DLD1 (cell line): ENCODE data around the gene MERTK.

Experiments used
- in situ Hi-C: cut with HindIII; loops from 2 replicates; pipeline ENCODE4 v1.10.0; 2017; ENCODE audit warnings: low sequenced_read_pairs

Gene MERTK

DNA sequence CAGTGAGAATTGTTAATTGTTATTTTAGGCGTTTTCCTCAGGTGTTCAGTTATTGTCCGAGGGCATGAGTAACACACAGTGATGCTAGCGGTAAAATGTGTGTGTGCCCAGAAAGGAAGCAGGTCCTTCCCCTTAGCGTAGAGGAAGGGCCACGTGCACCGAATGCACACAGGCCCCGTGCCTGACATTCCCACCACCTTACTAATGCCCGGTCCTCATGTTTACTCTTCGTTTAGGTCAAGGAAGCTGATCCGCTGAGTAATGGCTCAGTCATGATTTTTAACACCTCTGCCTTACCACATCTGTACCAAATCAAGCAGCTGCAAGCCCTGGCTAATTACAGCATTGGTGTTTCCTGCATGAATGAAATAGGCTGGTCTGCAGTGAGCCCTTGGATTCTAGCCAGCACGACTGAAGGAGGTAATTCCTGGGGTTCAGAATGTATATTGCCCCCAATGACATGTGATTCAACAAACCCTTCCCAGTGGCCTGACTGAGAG lies 76.7 kb downstream of the MERTK start:
- in situ Hi-C loops: no loop called here

DNA sequence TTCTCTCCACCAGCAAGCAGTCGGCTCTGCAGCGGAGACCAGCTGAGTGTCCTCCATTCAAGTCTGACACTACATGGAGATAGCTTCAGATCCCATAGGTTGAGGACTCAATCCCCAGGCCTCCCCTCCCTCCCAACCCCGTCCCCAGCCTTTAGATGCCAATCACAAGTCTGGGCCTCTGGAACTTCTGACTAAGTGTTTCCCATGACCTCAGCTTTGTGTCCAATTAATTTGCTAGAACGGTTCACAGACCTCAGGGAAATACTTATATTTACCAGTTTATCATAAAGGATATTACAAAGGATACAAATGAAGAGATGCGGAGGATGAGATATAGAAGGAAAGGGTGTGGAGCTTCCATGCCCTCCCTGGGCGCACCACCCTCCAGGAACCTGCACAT lies 77.4 kb downstream of the MERTK start:
- in situ Hi-C loops: no loop called here

DNA sequence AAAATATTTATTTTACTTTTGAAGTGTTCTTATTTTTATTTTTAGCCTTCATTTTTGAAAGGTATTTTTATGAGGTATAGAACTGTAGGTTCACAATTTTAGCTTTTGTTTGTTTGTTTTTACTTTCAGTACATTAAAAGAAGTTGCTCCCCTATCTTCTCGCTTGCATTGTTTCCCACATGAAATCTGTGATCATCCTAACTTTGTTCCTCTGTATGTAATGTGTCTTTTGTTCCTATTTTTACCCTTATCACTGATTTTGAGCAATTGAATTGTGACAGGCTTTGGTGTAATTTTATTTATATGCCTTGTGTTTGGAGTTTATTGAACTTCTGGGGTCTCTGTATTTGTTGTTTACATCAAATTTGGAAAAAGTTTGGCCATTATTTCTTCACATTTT lies 78.8 kb downstream of the MERTK start:
- in situ Hi-C loops: no loop called here

DNA sequence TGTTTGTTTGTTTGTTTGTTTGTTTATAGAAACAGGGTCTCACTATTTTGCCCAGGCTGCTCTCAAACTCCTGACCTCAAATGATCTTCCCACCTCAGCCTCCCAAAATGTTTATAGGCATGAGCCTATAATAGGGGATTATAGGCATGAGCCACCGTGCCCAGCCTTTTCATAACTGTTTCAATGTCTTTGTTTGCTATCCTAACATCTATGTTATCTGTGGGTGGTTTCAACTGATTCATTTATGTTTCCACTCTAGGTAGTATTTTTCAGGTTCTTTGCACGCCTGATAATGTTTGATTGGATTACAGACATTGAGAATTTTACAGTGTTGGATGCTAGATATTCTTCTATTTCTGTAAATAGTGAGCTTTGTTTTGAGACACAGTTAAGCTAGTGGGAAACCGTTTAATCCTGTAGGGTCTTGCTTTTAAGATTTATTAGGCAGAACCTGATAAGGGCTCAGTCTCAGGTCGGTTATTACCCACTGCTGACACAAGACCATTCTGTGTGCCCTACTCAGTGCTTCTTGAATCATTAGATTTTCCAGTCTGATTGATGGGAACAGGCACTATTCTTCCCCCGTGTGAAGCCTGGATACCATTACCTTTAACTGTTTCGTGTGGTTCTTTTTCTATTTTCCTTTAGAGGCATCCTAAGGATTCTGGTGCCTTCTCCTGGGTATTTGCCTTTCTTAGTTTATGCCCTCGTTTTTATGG lies 80.2 kb downstream of the MERTK start:
- in situ Hi-C loops: no loop called here

DNA sequence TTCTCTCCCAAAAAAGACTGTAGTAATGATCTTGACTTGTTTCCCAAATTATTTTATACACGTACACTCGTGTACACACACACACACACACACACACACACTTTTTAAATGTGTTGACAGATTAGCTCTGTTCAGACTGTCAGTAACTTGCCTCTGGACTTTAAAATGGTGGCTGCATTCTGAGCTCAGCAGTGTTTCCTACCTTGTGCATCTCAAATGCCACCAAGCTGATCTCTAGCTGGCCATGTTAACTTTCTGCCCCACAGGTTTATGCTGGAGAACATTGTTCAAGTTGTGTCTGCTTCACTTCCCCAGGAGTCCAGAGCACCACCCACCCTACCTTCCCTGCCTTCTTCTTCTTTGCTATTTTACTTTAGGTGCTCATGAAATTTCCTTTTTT lies 83.3 kb downstream of the MERTK start:
- in situ Hi-C loops: no loop called here

DNA sequence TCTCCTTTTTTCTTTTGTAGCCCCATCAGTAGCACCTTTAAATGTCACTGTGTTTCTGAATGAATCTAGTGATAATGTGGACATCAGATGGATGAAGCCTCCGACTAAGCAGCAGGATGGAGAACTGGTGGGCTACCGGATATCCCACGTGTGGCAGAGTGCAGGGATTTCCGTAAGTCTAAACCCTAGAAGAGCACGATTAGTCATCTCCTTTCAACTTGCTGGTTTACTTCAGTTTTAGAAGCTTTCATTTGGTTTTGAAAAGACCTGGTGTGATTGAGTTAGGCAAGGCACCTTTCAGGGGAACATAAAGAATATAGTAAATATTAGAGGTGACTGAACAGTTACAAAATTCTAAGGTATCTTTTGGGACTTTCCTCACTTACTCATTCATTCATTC lies 84.4 kb downstream of the MERTK start:
- in situ Hi-C loops: no loop called here

DNA sequence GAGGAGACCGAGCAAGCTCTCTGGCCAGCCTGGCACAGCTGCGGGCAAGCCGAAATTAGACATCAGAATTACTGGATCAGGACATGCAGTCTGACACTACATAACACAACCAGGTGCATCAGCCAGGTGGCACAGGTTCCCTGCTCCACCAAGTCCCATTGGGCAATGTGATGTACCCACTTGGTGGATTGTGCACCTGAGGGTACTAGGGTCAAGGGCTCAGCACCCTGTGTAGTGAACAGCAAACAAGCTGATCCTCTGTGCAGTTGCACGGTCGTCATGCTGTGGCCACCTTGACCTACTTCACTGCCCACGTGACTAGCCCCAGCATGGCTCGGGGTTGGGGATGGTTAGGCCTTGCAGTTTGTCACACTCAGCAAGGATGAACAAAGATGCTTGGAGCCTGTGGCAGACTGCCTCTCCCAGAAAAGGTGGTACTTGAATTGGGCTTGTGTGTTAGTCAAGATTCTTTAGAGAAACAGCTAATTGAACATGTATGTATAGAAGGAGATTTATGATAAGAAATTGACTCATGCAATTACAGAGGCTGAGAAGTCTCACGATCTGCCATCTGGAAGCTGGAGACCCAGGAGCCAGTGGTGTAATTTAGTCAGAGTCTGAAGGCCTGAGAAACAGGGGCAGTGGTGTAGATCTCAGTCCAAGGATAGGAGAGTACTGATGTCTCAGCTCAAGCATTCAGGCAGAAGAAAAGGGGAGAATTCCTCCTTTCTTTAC lies 85.2 kb downstream of the MERTK start:
- in situ Hi-C loops: no loop called here

DNA sequence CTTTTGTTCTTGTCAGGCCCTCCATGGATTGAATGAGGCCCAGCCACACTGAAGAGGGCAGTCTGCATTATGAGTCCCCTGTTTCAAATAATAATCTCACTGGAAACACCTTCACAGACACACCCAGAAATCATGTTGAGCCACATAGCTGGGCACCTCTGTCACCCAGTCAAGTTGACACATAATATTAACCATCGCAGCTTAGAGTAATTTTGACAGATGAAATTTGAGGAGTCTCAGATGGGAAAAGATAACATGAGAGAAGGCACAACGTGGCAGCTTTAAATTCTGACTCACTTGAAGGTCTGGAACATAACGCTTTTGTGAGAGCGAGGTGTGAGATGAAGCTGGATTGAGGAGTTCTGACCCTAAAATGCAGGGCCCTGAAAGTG lies 85.8 kb downstream of the MERTK start:
- in situ Hi-C loops: no loop called here

DNA sequence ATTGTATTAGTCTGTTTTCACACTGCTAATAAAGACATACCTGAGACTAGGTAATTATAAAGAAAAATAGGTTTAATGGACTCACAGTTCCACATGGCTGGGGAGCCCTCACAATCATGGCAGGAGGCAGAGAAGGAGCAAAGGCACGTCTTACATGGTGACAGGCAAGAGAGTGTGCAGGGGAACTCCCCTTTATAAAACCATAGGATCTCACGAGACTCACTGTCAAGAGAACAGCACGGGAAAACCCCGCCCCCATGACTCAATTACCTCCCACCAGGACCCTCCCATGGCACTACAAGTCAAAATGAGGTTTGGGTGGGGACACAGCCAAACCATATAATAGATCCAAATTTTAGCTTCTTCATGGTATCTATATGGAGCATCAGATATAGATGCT lies 87.1 kb downstream of the MERTK start:
- in situ Hi-C loops: no loop called here

DNA sequence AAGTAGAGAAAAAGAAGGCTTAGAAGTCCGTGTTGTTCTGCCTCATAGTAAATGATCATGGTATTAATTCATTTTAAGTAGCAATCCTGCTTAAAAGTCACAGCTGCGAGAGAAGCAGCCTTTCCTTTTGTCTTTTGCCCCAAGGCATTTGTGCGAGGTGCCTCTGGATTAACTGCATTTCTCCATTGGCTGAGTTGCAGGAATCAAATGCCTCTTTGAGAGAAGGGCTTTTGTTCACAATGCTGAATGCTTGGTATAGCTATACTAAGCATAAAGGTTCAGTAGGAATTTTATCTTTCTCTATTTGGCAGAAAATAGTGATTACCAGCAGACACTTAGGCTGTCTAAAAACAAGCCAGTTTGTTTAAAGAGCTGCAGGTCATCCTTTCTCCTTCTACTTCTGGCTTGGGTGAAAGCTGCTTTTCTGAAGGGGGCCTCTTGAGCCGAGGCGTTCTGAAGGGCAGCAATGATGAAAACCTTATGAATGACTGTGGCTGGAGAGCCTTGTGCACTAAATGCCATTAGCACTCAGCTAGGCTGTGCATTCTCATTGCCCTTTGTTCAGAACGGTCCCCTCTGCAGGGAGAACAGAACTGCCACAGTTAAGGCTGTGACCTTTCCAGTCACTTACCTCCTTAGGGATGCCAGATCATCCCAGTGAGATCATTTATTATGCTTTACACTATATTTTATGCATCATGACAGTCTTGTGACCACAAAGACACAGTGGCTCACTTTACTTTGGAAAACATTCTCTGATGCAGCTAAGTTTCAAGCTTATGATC lies 87.9 kb downstream of the MERTK start:
- in situ Hi-C loops: no loop called here

DNA sequence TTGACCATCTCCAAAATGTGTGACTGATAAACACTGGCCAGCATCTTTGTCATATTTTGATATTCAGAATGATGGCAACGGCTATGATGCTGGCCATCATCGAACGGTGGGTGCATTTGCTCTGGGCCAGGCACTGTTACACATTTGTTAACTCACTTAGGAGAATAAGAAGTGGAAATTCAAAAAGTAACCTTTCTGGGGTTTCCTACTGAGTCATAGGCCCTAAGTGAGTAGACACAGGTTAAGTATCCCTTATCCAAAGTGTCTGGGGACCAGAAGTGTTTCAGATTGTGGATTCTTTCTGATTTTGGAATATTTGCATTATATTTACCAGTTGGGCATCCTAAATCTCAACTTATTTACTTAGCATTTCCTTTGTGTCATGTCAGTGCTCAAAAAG lies 92.0 kb downstream of the MERTK start:
- in situ Hi-C loops: no loop called here

DNA sequence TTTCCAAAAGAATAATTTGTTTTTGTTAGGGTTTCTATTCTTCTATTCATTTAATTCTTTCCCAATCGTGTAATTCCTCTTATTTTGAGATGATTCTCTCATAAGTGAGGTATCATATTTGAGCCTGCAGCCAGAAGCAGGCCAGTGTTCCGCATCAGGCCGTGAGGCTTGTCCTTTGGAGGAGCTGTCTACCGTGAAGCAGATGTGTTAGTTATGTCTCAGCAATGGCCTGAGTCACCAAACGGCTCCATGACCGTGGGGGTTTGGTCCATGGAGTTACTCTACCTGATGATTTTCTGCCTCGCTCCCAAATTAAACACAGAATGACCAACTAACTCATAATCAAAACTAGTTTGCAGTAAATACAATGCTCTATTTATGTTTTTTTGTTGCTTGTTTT lies 92.4 kb downstream of the MERTK start:
- in situ Hi-C loops: no loop called here

DNA sequence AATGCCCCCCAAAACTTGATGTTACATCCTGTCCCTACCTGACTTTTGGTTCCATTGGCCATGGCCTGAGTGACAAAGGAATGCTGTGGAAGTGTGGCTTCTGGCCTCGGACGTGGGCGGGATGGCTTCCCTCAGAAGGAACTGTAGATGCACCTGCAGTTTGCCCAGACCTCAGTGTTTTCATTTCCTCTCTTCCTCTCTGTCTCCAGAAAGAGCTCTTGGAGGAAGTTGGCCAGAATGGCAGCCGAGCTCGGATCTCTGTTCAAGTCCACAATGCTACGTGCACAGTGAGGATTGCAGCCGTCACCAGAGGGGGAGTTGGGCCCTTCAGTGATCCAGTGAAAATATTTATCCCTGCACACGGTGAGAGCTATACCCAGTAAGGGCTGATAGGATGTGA lies 95.6 kb downstream of the MERTK start:
- in situ Hi-C loops: no loop called here

DNA sequence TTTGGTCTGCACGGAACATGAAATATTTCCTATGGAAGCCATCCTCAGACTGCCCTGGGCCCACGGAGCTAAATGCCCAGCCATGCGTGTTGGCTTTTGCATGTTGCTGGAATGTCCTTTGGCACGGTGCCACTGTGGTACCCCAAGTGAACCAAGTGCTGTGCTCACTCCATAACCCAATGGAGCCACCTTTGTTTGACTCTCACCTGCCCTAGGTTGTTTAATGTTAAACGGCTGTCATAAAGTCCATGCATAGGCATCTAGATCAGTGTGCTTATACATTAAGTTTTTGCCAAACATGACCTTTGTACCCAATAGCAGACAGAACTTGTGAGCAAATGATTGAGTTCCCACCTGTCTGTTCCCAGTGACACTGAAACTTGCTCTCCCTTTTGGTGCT lies 96.7 kb downstream of the MERTK start:
- in situ Hi-C loops: no loop called here

DNA sequence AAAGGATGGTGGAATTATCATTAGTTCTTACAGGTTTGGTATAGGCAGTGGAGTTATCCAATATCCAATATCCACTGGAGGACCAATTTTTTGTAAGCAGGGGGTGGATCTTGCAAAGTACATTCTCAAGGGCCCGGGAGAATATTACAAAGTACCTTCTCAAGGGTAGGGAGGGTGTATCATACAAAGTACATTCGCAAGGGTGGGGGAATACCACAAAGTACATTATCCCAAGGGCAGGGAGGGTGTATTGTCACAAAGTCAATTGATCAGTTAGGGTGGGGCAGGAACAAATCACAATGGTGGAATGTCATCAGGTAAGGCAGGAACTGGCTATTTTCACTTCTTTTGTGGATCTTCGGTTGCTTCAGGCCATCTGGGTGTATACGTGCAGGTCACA lies 101.4 kb downstream of the MERTK start:
- in situ Hi-C loops: no loop called here

DNA sequence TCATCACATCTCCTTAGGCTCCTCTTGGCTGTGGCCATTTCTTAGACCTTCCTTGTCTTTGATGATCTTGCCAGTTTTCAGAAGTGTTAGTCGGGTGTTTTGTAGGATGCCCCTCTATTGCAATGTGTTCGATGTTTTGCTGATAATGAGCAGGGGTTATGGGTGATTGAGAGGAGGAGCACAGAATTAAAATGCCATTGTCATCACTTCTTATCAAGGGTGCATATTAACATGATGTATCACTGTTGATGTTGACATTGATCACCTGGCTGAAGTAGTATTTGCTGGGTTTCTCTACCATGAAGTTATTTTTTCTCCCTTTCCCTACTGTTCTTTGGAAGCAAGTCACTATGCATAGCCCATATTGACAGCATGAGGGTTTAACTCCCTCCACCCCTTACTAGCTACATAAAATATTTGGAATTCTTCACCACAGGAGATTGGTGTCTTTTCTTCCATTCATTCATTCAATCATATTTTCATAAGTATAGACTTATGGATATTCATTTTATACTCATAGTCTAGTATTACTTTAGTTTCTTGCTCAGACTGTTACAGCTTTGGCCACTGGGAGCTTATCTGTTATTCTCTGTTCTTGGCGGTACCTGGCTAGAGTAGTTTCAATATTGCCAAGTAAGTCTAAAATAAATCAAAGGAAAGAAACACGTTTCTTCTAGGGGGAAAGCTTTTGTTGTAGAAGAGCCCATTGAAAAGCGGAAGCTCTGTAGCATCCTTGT lies 102.2 kb downstream of the MERTK start:
- in situ Hi-C loops: no loop called here

DNA sequence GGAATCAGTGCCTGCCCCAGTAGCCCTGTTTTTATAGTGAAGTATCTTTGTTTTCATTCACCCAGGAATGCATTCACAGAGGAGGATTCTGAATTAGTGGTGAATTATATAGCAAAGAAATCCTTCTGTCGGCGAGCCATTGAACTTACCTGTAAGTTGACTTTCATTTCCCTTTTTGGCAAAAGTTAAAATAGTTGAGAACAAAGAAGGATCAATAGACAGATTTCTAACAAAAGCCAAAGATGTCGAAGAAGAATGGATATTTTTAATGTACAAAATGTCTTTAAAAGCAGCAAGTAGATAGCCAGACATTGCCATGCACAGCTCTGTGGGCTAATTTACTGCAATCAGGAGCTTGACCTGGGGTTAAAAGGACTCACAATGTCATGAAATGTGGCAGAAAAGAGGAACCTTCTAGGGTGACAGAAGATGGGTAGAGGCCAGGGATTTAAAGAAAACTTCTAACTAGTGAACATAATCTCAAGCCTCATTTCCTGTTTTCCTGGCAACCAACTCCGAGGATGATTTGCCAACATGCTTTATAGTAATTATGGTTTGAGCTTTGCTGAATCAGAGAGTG lies 102.8 kb downstream of the MERTK start:
- in situ Hi-C loops: no loop called here

DNA sequence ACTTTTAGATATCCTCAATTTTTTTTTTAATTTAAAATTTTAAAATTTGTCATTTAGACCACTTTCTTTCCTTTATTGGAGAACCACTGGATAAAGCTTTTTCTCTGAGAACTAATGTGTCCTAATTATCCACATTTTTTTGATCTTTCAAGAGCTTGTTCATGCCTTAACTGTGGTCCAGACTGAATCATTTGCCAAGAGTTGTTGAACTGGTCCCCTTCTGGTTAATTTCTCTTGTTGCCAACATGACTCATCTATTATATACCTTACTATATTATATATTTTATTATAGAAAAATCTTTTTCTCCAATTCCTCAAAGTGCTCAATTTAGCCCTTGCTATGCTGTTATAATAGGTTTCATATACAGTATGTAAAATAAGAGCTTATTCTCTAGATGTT lies 103.5 kb downstream of the MERTK start:
- in situ Hi-C loops: no loop called here

DNA sequence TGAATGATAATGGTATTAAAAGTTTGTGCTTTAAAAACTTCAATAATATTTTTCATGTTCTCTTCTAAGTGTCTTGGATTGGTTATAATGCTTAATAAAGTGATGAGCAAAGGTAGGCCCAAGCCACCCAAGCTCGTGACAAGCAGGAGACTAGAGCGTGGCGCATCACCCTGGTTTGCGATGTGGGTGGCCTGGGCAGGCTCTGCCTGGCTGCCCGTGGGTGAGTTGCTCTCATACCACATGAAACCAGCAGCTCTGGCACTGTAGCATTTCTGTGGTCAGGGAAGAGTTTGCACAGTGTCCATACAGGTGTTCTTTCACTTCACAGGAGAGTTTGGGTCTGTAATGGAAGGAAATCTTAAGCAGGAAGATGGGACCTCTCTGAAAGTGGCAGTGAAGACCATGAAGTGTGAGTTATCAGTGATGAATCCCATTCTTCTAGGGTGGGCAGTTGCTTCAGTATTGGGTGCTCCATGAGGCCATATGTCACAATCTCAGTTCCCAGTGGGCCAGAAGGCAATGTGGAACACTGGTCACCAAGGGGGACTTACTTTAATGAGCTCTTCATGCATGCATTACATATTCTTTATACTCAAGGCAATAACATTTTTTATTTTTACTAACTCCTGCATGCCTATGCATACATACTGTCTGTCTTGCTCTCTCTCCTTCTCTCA lies 105.3 kb downstream of the MERTK start:
- in situ Hi-C loops: no loop called here

DNA sequence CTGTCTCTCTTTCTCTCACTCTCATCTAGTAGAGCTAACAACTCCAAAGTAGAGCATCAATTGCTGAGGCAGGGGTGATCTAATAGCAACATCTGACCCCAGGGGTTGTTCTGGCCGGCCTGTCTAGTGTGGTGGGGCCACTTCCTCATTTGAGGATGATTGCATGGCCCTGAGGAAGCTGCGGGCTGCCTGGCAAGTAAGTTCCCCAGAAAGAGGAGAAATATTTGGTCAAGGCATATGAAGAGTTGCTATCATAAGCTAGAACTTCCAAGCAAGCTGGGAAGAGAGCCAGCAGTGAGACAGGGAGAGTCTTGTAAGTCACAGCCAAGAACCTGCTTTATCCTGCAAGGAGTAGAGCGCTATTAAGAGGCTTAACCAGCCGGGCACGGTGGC lies 105.8 kb downstream of the MERTK start:
- in situ Hi-C loops: no loop called here
